Left ventricle myocardium superior (tissue), 1 donor: ENCODE data around the gene PMPCA. TPM values are rescaled to one million over a fixed set of nuclear protein-coding genes. Genes with fewer than 3 reads are reported as not detected.

Experiments
- ATAC-seq: fragments of 200-7000 bp; cut with Tn5 transposase; one replicate; pipeline ENCODE4 v1.9.1; 2020; ENCODE audit warnings: mild to moderate bottlenecking, moderate library complexity
- DNase-seq: peaks from one replicate; pipeline ENCODE4 v3.0.0-alpha.2; 2020
- intact Hi-C: fragments of 100-400 bp; cut with micrococcal nuclease; formaldehyde crosslinking; loops from one replicate; pipeline ENCODE4 v1.11.0; 2022
- total RNA-seq: library from RNA; stranded (reverse); fragmentation: NEBNext Ultra II Directional; extraction: Animal tissue kit (Norgen Biotek cat#: 25700); gene quantifications from one replicate; pipeline ENCODE4 v1.2.1, GENCODE V29; 2021
- donor health status: DM: no; HTN: yes; CAD: no; lungs with severe emphysema.

Gene PMPCA
- total RNA-seq, 1 donor from 2014 or later = 77.8 TPM

DNA sequence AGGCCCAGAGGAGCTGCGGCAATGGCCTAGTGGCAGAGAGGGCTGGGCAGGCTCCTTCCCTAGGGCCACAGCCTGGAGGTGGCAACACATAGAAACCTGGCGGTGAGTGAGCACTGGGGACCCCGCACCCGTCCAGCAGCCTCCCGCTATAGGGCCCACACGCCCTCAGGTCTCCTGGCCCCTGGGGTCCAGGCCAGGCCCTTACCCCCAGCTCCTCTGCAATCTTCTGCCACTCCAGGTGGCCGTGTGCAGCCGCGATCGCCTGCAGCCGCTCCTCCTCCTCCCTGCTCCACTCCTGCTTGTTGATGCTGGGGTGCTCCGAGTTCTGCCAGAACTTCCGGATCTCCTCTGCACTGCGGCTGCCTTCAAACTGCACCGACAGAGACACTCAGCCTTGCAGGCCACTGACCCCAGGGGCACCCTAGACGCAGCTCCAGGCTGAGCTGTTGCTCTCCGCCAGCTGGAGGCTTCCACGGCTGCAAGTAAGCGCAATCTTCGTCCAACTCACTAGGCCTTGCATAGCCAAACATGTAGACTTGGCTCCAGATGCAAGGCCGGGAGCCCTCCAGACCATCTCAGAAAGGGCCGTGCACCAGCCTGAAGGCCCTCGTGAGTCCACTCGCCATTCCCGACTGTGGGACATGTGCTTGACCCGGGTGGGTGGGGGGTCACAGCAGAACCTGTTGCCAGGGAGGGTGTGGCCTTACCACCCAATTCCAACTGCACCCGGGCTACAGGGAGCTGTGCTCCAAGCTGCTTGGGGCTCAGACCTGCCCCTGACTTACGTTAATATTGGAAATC is 18.5 kb upstream of the PMPCA start:
- DNase-seq (no peak), ATAC-seq (no peak)
- intact Hi-C loops = no loop called here

DNA sequence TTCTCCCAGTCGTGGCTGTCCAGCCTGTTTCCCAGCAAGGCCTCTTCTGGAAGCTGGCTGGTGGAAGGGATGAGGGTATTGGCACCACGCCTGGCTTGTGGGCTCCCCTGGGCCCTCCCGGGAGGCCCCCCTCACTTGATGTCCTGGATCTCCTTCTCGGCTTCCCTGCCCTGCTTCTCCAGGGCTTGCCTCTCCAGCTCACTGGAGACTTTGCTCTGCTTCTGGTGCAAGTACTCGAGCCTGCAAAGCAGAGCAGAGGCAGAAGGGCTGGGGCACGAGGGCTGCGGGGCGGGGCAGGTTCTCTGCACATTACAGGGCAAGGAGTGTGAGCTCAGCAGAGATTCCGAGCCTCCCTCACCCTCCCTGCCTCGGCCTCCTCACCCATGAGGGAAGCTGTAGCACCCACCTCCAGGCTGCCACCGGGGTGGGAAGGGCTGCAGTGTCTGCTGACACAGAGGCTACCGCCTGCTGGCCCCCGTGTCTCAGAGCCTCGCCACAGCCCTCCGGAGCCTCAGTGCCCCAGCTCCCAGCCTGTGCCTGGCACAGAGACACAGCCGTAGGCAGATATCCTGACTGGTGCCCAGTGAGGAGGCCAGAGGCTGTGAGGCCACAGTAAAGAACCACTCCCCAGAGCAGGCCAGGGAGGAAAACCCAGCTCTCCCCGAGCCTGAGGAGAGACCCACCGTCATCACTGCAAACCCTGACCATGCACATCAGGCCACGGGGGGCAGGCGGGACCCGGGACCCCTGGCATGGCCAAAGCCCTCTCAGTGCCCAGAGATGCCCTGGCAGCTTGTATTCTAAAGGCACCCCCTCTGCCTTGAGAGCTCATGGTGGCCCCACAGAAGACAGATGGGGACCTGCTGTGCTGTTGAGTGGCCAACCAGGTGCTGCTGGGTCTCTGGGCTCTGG is 17.7 kb upstream of the PMPCA start:
- intact Hi-C loops = no loop called here
- ATAC-seq (no peak), DNase-seq (no peak)

DNA sequence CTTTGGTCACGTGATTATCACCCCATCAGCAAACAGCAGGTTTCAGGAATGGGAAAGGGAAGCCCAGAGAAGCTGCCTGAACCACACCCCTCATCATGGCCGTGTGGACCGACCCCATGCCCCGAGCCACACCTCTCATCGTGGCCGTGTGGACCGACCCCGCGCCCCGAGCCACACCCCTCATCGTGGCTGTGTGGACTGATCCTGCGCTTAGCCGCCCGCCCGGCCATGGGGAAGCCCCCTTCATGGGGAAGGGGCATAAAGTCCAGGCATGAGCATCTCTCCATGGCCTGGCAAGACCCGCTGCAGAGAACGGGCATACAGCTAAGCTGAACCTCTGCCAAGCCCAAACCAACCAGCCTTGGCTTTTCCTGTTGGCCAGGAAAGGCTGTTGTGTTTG is 16.9 kb upstream of the PMPCA start:
- ATAC-seq (no peak), DNase-seq (no peak)
- intact Hi-C loops = no loop called here

DNA sequence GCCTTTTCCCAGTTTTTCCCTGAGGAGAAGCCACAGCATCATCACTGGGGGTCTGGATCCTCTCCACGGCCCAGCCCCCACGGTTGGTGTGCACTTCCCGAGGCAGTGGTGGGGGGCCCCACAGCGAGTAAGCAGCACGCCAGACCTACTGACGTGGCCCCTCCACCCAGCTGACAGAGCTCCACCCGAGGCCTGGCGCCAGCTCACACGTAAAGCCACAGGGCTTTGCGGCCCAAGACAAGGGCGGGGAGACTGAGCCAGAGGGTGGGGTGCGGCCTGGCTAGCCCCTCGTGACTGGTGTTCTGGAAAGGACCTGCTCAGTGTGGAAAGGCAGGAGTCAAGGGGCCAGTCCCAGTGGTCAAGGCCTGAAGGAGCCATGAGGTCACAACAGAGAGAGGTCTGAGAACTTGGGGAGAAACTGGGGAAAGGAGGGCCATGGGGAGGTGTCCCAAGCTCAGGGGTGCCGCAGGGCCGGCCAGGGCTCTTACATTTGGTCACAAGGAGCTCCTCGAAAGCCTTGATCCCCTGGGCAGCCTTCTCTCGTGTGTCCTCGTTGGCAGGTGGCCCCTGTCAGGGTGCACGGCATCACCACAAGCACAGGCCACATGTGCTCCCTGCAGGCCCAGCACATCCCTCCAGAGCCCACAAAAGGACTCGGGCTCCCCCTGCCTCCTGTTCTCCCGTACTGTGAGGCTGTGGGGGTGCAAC is 16.0 kb upstream of the PMPCA start:
- intact Hi-C loops = no loop called here
- no peak for ATAC-seq
- no peak for DNase-seq

DNA sequence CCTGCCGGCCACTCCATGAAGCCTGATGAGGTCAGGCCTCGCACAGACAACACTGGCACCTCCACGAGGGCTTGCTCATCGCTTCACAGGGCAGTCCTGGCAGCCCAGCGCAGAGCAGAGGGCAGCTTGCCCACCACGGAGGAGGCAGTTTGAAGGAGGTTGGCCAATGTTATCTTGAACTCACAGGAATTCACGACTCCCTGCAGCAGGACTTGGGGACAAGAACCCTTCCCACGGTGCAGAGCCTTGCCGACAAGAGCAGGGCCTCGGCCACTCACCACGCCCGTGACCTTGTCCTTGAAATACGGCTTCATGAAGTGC is 15.5 kb upstream of the PMPCA start:
- DNase-seq (no peak), ATAC-seq (no peak)
- intact Hi-C loops = no loop called here

DNA sequence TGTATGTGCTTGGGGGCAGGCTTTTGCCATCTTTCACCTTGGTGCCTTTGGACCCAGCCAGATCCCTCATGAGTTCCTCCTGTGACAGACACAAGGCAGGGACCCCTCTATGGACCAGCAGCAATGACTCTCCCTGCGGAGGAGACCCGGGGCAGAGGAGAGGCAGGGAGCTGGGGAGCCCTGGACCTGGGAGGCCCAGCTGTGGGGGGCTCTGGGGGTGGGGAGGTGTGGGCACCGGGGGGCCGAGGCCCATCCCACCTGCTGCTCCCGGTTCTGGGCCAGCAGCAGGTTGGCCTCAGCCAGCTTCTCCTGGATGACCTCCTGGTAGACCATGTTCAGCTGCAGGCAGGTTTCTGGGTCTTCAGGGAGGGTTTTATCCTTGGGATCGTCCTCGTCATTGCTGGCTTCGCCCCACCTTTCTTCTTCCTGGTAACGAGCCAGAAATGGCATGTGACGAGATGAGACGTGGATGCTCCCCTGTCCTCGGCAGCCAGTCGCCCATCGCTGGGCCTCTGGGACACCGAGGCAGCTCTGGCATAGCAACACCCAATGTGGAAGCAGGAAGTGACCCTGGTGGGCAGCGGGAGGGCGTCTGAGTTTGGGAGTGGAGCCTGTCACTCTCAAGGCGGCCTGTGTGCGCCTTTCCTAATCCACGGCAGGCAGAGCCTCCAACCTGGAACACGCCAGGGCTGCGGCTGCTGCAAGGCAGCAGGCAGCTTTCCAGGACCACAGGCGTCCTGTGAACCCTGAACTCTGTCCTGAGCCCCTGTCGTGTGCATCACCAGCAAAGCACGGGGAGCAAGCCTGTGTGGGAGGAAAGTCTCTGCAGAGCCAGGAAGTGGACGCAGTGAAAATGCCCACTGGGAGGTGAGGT is 14.9 kb upstream of the PMPCA start:
- no peak for ATAC-seq
- no peak for DNase-seq
- intact Hi-C loops = no loop called here

DNA sequence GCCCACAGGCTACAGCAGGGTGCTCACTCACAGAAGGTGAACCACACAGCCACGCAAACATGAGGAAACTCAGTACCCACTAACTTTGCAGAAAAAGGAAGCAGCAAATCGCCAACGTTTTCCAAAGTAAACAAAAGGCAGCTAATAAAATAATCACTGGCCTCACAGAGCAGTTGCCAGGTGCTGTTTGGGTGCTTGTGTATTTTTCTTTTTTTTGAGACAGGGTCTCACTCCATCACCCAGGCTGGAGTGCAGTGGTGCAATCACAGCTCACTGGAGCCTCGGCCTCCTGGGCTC is 14.3 kb upstream of the PMPCA start:
- intact Hi-C loops = no loop called here
- no peak for DNase-seq
- no peak for ATAC-seq

DNA sequence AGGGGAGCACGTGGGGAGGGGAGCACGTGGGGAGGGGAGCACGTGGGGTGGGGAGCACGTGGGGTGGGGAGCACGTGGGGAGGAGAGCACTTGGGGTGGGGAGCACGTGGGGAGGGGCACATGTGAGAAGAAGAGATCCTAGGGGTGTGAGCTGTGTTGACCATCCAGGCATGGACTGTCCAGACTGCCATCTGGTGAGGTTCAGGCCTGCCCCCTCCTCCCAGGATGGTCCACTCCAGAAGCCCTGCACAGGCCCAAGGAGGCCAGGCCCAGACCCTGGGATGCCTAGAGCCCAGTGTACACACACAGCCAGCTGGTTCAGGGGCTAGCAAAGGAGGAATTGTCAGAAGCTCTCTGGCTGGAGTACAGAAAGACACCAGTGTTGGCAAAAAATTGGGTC is 12.8 kb upstream of the PMPCA start:
- intact Hi-C loops = no loop called here
- ATAC-seq (no peak), DNase-seq (no peak)

DNA sequence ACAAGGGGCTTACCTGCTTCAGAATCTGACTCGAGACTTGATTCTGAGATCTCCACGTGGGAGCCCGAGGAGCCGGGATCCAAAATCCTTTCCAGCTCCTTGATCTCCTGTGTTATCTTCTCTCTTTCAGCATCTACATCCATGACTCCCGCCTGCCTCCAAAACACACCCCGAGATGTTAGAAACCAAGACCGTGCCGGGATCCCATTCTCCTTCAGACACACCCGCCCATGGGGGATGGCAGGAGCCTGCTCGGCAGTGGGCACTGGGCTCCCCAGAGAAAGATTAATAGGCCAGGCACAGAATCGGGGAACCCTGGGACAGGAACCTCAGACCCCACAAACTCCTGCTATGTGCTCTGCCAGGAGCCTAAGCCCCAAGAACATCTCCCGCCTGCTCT is 12.2 kb upstream of the PMPCA start:
- intact Hi-C loops = no loop called here
- ATAC-seq = no peak
- no peak for DNase-seq

DNA sequence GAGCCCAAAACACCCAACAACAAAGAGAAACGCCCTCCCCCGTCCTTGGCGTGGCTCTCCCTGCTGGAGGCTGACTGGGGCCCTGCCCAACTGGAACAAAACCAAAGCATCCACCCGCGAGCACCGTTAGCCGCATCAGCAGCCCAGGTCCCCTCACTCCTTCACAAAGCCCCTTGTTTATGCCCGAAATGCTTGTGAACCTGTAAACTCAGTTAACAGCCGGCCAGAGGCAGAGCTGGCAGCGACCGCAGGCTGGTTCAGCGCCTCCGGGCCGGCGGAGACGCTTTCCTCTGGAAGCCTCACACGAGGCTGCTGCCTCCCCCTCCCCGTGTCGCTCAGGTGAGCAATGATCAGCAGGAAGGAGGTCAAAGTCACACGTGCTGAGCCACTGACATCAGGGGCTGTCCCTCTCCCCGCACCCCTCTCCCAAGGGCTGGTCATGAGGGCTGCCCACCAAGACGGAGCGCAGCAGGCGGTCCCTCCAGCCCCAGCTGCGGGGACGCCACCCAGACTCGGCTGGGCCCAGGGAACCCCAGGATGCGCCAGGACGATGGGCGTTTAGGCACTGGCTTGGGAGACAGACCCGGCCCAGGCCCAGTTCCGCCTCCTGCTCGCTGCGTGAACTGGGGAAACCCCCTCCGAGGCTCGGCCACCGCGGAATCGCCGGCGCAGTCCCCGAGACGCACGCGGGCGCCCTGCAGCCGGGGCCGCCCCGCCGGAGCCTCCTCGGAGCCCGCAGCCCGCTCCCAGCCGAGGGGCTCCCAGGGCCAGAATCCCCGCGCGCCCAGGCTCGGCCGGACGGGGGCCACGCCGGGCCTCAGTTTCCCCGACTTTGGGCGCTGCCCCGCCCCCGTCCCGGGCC is 11.1 kb upstream of the PMPCA start:
- peak; percentile 6 for ATAC-seq
- no peak for DNase-seq
- intact Hi-C loops = no loop called here

DNA sequence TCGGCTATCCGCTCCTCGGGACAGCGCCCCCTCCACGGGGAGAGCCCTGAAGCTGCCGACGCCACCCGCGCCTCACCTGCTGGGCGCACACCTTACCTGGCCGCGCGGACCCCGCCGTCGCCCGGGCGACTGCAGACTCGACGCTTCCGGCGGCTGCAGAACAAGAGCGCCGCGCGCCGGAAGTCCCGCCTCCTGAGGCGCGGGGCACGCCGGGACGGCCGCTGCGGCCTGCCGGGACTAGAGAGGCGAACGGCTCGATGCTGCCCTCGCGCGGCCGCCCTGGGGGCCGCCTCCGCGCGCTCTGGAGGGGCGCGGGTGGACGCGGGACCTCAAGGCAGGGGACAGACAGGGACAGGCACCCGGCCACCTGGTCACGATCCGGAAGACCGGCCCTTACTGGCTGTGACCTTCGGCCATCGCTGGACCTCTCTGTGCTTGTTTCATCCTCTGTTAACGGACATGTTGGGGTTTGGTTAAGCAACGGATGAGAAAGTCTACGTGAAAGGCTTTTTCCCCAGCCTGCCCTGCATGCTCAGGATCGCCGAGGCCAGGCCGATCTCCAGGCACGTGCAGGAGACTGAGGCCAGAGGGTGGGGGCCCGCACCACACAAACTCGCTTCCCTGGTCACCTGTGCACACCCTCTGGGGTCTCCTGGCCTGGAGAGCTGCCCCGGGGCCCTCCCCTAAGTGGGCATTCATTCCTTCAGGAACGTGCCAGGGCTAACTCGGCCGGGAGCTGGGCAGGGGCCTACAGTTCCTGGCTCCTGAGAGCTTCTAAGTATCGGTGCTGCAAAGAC is 10.2 kb upstream of the PMPCA start, which contains the start of gene SNAPC4:
Gene SNAPC4, minus strand, starts transcription at position 133 of the 797 bp plus-strand sequence. CDS start 1,742 bp downstream, outside the sequence.
- peak; percentile 94 for ATAC-seq
- intact Hi-C loops = no loop called here
- DNase-seq = peak; percentile 95

DNA sequence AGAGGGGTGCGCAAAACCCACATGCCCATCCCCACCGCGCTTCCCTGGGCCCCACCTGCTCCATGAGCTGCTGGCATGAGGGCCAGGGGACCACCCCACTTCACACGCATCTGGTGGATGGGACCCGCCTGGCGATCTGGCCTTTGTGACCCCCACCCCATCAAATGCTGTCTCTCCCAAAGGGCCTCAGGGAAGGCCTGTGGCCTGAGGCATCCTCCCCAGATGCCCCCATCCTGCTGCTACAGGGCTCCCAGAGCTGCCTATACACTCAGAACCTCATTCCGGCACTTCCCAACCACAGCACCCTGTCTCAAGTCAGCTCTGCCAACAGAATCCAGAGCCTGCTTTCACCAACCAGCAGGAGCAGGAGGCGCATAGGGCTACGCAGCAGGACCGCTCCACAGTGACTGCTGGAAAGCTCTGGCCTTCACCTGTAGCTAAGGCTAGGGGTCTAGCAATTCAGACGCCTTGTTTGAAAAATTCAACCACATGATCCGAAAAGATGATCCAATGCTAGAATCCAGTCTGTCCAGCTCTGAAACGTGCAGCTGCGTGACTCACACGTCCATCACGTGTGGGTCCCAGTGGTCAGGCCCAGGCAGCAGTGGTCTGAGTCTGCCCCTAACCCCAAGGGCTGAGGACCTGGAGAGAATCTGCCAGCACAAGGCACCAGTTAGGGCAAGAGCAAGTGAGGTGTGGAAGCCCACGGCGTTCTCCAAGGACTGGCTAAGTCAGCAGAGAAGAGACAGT is 9.1 kb upstream of the PMPCA start:
- DNase-seq (no peak), ATAC-seq (no peak)
- intact Hi-C loops = no loop called here

DNA sequence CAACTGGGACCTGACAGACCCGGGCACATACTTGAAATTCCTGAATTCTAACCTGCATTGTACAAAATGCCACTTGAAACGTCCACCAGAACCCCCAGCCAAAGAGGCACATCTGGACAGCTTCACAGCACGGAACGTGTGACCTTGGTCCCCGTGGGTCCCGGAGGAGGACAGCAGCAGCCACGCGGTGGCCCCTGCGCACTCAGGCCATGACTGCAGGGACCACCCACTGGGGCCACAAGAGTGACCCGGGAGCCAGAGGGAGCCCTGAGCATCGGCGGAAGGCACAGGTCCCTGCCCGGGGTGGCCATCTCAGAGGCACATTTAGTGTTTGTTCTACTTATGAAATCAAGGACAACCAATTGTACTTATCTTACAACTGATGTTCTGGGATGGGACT is 8.4 kb upstream of the PMPCA start:
- DNase-seq (no peak), ATAC-seq (no peak)
- intact Hi-C loops = no loop called here

DNA sequence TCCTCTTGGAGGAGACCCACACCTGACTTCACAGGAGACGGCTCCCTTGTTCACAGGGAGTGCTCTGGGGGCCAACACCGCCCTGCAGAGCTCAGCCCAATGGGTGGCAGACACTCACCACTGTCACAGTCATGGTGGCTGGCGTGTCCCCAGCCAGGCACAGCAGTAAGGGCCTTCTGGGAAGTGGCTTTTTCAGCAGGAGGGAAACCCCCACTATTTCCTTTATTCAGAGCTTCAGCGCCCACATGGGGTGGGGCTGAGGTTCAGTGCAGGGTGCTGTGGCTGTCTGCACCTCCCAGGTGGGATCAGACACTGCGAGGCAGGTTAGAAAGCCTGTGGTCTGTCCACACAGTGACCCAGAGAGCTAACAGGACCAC is 6.9 kb upstream of the PMPCA start:
- ATAC-seq (no peak), DNase-seq (no peak)
- intact Hi-C loops = no loop called here

DNA sequence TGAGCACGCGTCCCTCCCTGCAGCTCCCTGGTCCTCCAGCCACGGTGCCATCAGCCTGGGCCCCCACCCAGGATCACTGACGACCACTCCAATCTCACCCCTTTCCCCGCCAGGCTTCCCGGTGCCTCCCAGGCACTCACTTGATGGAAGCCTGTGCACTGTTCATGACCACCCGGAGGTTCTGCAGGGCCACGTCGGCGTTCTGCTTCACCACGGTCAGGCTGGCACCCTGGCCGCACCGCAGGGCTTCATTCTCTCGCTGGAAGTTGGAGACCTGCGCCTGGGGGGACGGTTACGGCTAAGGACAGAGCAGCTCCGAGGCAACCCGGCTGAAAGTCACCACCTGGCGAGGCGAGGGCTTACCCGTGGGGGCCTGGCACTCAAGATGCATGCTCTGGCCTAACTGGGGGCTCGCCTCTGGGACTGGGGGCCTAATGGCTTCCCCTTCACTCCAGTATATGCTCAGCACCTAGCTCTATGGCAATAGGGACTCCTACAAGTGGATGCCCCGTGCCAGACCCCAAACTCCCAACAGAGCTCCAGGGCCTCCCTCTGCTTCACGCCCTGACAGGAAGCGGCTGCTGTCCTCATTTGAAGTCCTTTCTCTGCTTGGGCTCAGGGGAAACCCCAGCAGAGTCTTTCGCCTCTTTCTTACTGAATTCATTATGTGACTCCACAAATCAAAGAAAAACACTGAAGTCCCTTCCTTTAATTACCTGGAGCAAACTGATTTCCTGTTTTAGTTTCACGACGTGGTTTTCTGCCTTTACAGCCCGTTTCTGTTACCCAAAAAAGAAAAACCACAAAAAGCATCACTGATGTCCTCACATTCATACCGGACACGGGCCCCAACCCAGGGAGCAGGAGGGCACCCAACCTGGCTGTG is 6.3 kb upstream of the PMPCA start:
- ATAC-seq = no peak
- intact Hi-C loops = no loop called here
- DNase-seq = no peak

DNA sequence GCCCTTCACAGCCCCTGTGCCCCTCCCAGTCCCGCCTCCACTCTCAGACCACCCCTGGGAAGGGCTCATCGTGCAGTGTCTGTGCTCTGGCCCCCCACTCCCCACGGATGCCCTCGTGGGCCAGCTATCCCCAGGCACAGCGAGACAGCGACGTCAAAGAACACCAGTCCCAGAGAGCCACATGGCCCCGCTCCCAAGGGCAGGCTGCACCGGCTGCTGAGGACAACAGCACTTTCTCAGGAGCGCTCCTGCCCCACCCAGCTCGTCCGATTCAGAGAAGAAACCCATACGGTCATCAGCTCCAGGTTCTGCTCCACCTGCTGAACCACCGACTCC is 5.7 kb upstream of the PMPCA start:
- intact Hi-C loops = no loop called here
- ATAC-seq (no peak), DNase-seq (no peak)
